Subcutaneous adipose tissue (tissue), 4 donors: ENCODE measurements around the gene MMGT1. TPM values are rescaled to one million over a fixed set of nuclear protein-coding genes. Genes with fewer than 3 reads are reported as not detected.

ENCODE experiments used
- total RNA-seq, 4 donors: library from RNA; depleted of rRNA; stranded (reverse); fragments of >200 nt; gene quantifications; one replicate each; pipeline ENCODE4 v1.1.0, GENCODE V29; 2016
- TF ChIP-seq, protein P1 (sequence below): fragments of 450-650 bp; IDR thresholded peaks from one replicate; pipeline ENCODE4 v1.5.1; 2016; ENCODE audit warnings: low read depth, mild to moderate bottlenecking, control low read depth, antibody characterized with exemption, moderate library complexity

Gene MMGT1
- total RNA-seq, 4 donors from 2014 or later, result 30.5 to 55.6 (median 35.5) TPM

DNA sequence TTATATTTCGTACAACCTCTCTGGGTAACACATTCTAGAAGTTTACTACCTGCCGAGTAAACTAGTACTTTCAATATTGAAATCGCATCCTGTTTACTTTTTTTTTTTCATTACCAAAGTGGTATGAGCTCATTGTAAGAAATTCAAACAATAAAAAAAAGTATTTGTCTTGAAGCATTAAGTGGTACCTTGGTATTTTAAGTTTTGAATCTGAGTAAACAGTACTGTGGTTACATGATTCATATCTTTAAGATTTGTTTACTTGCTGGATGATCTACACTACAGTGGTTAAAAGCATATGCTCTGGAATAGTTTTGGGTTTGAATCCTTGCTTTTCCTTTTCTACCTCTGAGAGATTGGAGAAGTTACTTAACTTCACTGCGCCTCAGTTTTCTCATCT is 3.8 kb upstream of the MMGT1 start:
- TF ChIP-seq, protein P1, sequence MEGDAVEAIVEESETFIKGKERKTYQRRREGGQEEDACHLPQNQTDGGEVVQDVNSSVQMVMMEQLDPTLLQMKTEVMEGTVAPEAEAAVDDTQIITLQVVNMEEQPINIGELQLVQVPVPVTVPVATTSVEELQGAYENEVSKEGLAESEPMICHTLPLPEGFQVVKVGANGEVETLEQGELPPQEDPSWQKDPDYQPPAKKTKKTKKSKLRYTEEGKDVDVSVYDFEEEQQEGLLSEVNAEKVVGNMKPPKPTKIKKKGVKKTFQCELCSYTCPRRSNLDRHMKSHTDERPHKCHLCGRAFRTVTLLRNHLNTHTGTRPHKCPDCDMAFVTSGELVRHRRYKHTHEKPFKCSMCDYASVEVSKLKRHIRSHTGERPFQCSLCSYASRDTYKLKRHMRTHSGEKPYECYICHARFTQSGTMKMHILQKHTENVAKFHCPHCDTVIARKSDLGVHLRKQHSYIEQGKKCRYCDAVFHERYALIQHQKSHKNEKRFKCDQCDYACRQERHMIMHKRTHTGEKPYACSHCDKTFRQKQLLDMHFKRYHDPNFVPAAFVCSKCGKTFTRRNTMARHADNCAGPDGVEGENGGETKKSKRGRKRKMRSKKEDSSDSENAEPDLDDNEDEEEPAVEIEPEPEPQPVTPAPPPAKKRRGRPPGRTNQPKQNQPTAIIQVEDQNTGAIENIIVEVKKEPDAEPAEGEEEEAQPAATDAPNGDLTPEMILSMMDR, result no peak

DNA sequence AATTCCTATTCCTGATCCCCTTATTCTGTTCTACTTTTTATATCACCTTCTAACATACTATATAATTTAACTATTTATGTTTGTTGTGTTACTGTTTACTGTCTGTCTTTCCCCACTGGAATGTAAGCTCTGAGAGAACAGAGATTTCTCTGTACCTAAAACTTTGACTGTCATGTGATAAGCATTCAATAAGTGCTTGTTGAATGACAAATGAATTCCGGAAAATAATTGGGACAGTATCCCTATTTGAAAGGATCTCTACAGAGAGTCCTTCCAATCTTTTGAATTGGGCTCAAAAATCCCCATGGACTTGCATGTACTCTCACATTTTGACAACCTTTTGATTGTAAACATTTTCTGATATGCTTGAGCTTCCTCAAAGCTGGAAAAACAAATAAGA is 1.6 kb upstream of the MMGT1 start:
- TF ChIP-seq, protein P1, result no peak

DNA sequence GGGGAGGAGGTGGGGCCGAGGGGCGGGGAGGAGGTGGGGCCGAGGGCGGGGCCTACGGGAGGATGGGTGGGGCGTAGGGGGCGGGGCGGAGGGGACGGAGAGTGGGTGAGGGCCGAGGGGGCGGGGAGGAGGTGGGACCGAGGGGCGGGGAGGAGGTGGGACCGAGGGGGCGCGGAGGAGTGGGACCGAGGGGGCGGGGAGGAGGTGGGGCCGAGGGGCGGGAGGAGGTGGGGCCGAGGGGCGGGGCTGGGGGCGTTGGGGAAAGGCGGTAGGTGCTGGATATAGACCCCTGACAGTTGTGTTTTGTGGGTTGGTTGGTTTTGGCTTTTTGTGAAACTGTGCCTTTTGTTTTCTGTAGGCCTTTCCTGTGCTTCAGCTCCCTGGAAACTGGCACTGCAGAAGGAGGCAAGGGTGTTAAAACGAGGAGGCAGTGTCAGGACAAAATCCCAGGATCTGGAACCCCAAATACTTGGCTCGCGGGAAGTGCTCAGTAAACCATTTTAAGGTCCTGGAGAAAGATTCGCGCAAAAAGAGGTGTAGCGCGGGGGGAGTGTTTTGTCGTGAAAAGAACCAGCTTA is 580 bp upstream of the MMGT1 start:
- TF ChIP-seq, protein P1, result no peak

DNA sequence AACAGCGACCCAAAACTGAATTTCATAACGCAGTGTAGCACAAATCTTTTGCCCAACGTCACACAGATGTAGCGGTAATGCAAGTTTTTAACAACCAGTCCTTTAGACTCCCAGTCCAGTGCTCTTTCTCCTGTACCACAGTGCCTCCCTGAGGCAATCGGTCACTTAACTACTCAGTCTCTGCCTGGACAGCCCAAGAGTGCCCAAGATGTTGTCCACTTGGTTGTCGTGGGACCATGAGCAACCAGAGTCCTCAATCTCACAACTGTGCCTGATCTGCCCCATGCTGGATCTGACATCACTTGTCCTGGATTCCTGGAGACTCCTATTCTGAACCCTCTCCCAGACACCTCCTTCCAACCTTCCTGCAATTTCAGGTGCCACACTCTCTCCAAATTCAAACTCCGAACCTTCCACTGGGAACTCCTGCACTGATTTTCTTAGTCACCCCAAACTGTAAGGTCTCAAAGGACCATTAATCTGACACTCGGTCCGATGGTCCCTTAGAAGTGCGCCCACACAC is 702 bp downstream of the MMGT1 start:
- TF ChIP-seq, protein P1, result no peak

DNA sequence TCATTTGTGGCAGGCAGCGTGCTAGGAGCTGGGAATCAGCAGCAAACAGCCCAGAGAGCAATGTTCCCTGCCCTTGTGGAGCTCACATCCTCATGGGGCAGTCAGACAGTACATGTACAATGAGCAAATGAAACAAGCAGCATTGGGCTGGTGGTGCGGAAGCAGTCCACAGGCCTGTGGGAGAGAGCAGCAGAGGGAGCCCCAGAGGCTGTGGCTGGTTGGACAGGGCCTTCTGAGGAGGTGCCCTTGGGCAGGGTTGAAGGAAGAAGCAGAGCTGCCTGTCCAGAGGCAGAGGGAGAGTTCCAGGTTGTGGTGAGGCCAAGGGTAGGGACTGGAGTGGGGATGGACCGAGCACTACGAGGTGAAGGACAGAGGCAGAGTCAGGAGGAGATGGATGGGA is 22.5 kb downstream of the MMGT1 start:
- TF ChIP-seq, protein P1, result no peak

DNA sequence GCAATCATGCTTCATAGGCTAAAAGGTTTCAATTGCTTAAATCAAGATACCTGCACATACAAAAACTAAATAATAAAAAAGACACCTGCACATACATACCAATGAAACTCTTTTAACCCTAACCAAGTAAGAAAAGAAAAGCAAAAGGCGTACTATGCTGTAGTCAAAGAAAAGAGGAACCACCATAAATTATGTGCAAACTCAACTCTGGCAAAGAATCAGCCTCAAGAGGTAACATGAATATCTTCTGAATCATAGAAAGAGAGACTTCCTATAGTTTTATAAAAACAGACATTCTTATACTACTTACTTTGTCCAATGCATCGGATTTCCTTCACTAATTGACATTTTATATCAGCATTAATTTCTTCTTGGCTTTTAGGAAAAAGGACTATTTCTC is 29.3 kb downstream of the MMGT1 start:
- TF ChIP-seq, protein P1, result no peak

DNA sequence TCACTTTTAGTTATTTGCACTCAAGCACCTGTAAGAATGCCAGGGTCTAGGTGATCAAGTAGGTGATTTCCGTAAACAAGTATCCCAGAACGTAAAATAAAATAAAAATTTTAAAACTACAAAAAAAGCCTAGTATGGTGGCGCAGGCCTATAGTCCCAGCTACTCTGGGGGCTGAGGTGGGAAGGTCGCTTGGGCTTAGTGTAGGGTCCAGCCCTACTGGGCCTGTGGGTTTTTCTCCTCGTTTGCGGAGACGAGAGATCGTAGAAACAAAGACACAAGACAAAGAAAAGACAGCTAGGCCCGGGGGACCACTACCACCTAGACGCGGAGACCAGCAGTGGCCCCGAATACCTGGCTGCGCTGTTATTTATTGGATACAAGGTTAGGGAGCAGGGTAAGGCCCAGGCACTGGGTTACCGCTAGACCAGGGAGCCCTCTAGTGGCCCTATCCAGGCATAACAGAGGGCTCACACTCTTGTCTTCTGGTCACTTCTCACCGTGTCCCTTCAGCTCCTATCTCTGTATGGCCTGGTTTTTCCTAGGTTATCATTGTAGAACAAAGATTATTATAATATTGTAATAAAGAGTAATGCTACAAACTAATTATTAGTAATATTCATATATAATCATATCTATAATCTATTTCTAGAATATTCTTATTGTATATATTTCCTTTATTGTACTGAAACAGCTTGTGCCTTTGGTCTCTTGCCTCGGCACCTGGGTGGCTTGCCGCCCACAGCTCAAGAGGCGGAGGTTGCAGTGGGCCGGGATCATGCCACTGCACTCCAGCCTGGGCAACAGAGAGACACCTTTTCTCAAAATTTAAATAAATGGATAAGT is 41.9 kb downstream of the MMGT1 start:
- TF ChIP-seq, protein P1, result no peak
